GM23338 (cell line): ENCODE measurements around the gene ZNF865. TPM values are rescaled to one million over a fixed set of nuclear protein-coding genes. Genes with fewer than 3 reads are reported as not detected.

Experiments
- ATAC-seq: fragments of 200-7000 bp; cut with Tn5 transposase; 3 replicates; pipeline ENCODE4 v1.9.1; 2020
- DNase-seq: peaks from one replicate; pipeline ENCODE4 v3.0.0-alpha.2; 2015; ENCODE audit warnings: low spot score
- H2AFZ ChIP-seq: fragments of 200-600 bp; sonication (generic); 2 replicates; pipeline ENCODE4 v1.8.0; 2016; ENCODE audit warnings: antibody characterized with exemption, mild to moderate bottlenecking, moderate library complexity
- H3F3A ChIP-seq: fragments of 200-600 bp; sonication (generic); replicated peaks from 2 replicates; pipeline ENCODE4 v1.8.0; 2017; ENCODE audit warnings: antibody characterized with exemption, mixed run types, low read depth
- H3K27ac ChIP-seq: fragments of 200-600 bp; sonication (generic); 2 replicates; pipeline ENCODE4 v1.6.1; 2016; ENCODE audit warnings: low read depth
- H3K27me3 ChIP-seq: fragments of 200-600 bp; sonication (generic); 2 replicates; pipeline ENCODE4 v1.8.0; 2016; ENCODE audit warnings: mild to moderate bottlenecking, mixed run types, moderate library complexity; ENCODE audit not compliant: insufficient read depth
- H3K36me3 ChIP-seq: fragments of 200-600 bp; sonication (generic); 2 replicates; pipeline ENCODE4 v1.8.0; 2016; ENCODE audit warnings: mild to moderate bottlenecking; ENCODE audit not compliant: insufficient read depth
- H3K4me1 ChIP-seq: fragments of 200-600 bp; sonication (generic); 2 replicates; pipeline ENCODE4 v1.8.0; 2016; ENCODE audit warnings: mild to moderate bottlenecking, moderate library complexity; ENCODE audit not compliant: insufficient read depth
- H3K4me2 ChIP-seq: fragments of 200-600 bp; sonication (generic); 2 replicates; pipeline ENCODE4 v1.7.1; 2017; ENCODE audit warnings: mixed run types
- H3K4me3 ChIP-seq: fragments of 200-600 bp; sonication (generic); 2 replicates; pipeline ENCODE4 v1.6.1; 2016; ENCODE audit warnings: mixed run types
- H3K79me2 ChIP-seq: fragments of 200-600 bp; sonication (generic); replicated peaks from 2 replicates; pipeline ENCODE4 v1.8.0; 2017; ENCODE audit warnings: mild to moderate bottlenecking; ENCODE audit not compliant: insufficient read depth
- H3K9me2 ChIP-seq: fragments of 200-600 bp; sonication (generic); 2 replicates; pipeline ENCODE4 v1.8.0; 2017; ENCODE audit not compliant: insufficient read depth
- H4K20me1 ChIP-seq: fragments of 200-600 bp; sonication (generic); replicated peaks from 2 replicates; pipeline ENCODE4 v1.8.0; 2017; ENCODE audit warnings: mild to moderate bottlenecking; ENCODE audit not compliant: insufficient read depth
- H3K27ac Mint-ChIP-seq: 2 replicates; pipeline ENCODE4 v1.8.0; 2020; ENCODE audit warnings: inconsistent platforms, mild to moderate bottlenecking, moderate library complexity, mixed read lengths
- H3K27me3 Mint-ChIP-seq: 3 replicates; pipeline ENCODE4 v1.8.0; 2022; ENCODE audit warnings: low read depth, mild to moderate bottlenecking, moderate library complexity, mixed read lengths, inconsistent platforms; ENCODE audit not compliant: insufficient read depth, poor library complexity
- H3K36me3 Mint-ChIP-seq: 3 replicates; pipeline ENCODE4 v1.8.0; 2021; ENCODE audit warnings: low read depth, mild to moderate bottlenecking, inconsistent platforms, moderate library complexity, mixed read lengths
- H3K4me1 Mint-ChIP-seq: 3 replicates; pipeline ENCODE4 v1.8.0; 2020; ENCODE audit warnings: mild to moderate bottlenecking, inconsistent platforms, mixed read lengths
- H3K4me3 Mint-ChIP-seq: 3 replicates; pipeline ENCODE4 v1.8.0; 2021; ENCODE audit warnings: moderate library complexity, mild to moderate bottlenecking, inconsistent platforms, mixed read lengths
- H3K9me3 Mint-ChIP-seq: 3 replicates; pipeline ENCODE4 v1.8.0; 2020; ENCODE audit warnings: moderate library complexity, mild to moderate bottlenecking, inconsistent platforms, mixed read lengths
- CREB1 ChIP-seq: fragments of 250-450 bp; sonication (Bioruptor Pico); IDR thresholded peaks from 2 replicates; pipeline ENCODE4 v1.5.0; 2020; ENCODE audit warnings: low read depth, mild to moderate bottlenecking, moderate library complexity
- CTCF ChIP-seq, 2 experiments: fragments of 200-600 bp in 1 of 2; sonication (generic) in 1 of 2; conservative IDR thresholded peaks; 2 replicates each; pipeline versions ENCODE4 v1.5.1 to v1.6.1; 2016 to 2017; ENCODE audit warnings: antibody characterized with exemption in 2 of 2, low read depth in 2 of 2, mild to moderate bottlenecking in 2 of 2, moderate library complexity in 1 of 2
- ETS1 ChIP-seq: IDR thresholded peaks from 2 replicates; pipeline ENCODE4 v1.6.1; 2016; ENCODE audit warnings: antibody characterized with exemption
- EZH2 ChIP-seq: fragments of 200-600 bp; sonication (generic); IDR thresholded peaks from one replicate; pipeline ENCODE4 v1.8.0; 2017; ENCODE audit warnings: antibody characterized with exemption, mild to moderate bottlenecking, low read depth; ENCODE audit not compliant: unreplicated experiment
- EZH2phosphoT487 ChIP-seq: fragments of 200-600 bp; sonication (generic); IDR thresholded peaks from one replicate; pipeline ENCODE4 v1.8.1; 2018; ENCODE audit warnings: antibody characterized with exemption; ENCODE audit not compliant: unreplicated experiment
- JUNB ChIP-seq: IDR thresholded peaks from one replicate; pipeline ENCODE4 v1.6.1; 2016; ENCODE audit warnings: antibody characterized with exemption; ENCODE audit not compliant: unreplicated experiment
- NANOG ChIP-seq: IDR thresholded peaks from 2 replicates; pipeline ENCODE4 v1.6.1; 2016; ENCODE audit warnings: antibody characterized with exemption, borderline replicate concordance
- POLR2AphosphoS5 ChIP-seq: IDR thresholded peaks from 2 replicates; pipeline ENCODE4 v1.6.1; 2016; ENCODE audit warnings: antibody characterized with exemption, low read depth
- REST ChIP-seq: IDR thresholded peaks from one replicate; pipeline ENCODE4 v1.6.1; 2018; ENCODE audit warnings: antibody characterized with exemption; ENCODE audit not compliant: unreplicated experiment
- STAT1 ChIP-seq: IDR thresholded peaks from one replicate; pipeline ENCODE4 v1.6.1; 2016; ENCODE audit warnings: antibody characterized with exemption; ENCODE audit not compliant: unreplicated experiment
- ZNF114 ChIP-seq: fragments of 250-450 bp; sonication (Bioruptor Pico); IDR thresholded peaks from 2 replicates; pipeline ENCODE4 v1.5.0; 2020; ENCODE audit warnings: mild to moderate bottlenecking, moderate library complexity
- polyA plus RNA-seq: library from polyadenylated mRNA; unstranded; fragments of >200 nt; fragmentation: Nextera tagmentation; extraction: Ambion mirVana; gene quantifications from 2 replicates; pipeline ENCODE4 v1.2.1, GENCODE V29; 2016
- total RNA-seq: library from RNA; depleted of rRNA; stranded (reverse); fragments of >200 nt; shearing (Covaris generic); gene quantifications from 2 replicates; pipeline ENCODE4 v1.2.3, GENCODE V29; 2014

The ZNF865 gene
- total and polyA plus RNA-seq, 2 experiments from 2014 or later = 2.2 to 12.1 TPM

GRCh38 chr19:55655648-55656040, 50.2 kb downstream of the ZNF865 start:
- Mint-ChIP-seq H3K27ac (peak overlapping the region; percentile 99), H3K36me3 (peaks cover 44% of the 10 kb centered on the region), H3K4me1 (peaks cover 47% of the 10 kb centered on the region), H3K9me3 (no peaks in the 10 kb centered on the region; the same call in 2 of the 3 replicates), H3K27me3 (peaks cover 31% of the 10 kb centered on the region), H3K4me3 (peak overlapping the region; percentile 92)
- no peak for ATAC-seq
- Histone ChIP-seq H3K79me2 (peaks cover 54% of the 10 kb centered on the region), H3K4me3 (peak overlapping the region; percentile 100), H3K4me1 (peaks cover 27% of the 10 kb centered on the region), H3K27ac (peak overlapping the region; percentile 98), H3K27me3 (no peaks in the 10 kb centered on the region), H3F3A (peaks cover 20% of the 10 kb centered on the region), H3K36me3 (no peaks in the 10 kb centered on the region), H3K4me2 (peak overlapping the region; percentile 100), H4K20me1 (peaks cover 41% of the 10 kb centered on the region), H2AFZ (no peak overlapping the region), H3K9me2 (no peaks in the 10 kb centered on the region)
- no peak for TF ChIP-seq ETS1
- no peak for TF ChIP-seq ZNF114
- no peak for DNase-seq

- Histone ChIP-seq H3K4me2 (peak overlapping the region; percentile 100), H3K9me2 (no peaks in the 10 kb centered on the region), H3K4me3 (peak overlapping the region; percentile 100), H3K4me1 (peaks cover 27% of the 10 kb centered on the region), H3K36me3 (peaks cover 1% of the 10 kb centered on the region; the same call in 1 of the 2 replicates), H3K27me3 (no peaks in the 10 kb centered on the region), H3K79me2 (peaks cover 63% of the 10 kb centered on the region), H3F3A (peaks cover 20% of the 10 kb centered on the region), H3K27ac (peak overlapping the region; percentile 98), H2AFZ (no peak overlapping the region), H4K20me1 (peaks cover 42% of the 10 kb centered on the region)
- Mint-ChIP-seq H3K4me1 (peaks cover 44% of the 10 kb centered on the region), H3K9me3 (no peaks in the 10 kb centered on the region; the same call in 2 of the 3 replicates), H3K27ac (peak overlapping the region; percentile 99), H3K36me3 (peaks cover 53% of the 10 kb centered on the region), H3K27me3 (peaks cover 31% of the 10 kb centered on the region), H3K4me3 (peak overlapping the region; percentile 92)
- ATAC-seq (no peak), DNase-seq (no peak)
- TF ChIP-seq ZNF114 (no peak), CTCF (conservative IDR thresholded peaks at IDR 0.05; ENCODE audit: low read depth in 2 of 2) (no peak), STAT1 (no peak), CREB1 (CRISPR knock-in tag) (no peak), POLR2AphosphoS5 (no peak), EZH2 (no peak), JUNB (no peak), EZH2phosphoT487 (no peak), NANOG (no peak), REST (no peak)
Measured at GRCh38 chr19:55656552-55656951, 51.1 kb downstream of the ZNF865 start.
